HEK293T (cell line): ENCODE data around the gene BEAN1.
"Not testable (repeated sequence)": the region's sequence is repeated elsewhere in the genome, so short reads cannot be mapped to it uniquely, and the experiment has no call there.

Experiments used
- CTCF ChIA-PET: fragments of 350-600 bp; formaldehyde crosslinking; extraction: SDS; loops from one replicate; lab custom pipeline; 2021; ENCODE audit warnings: antibody characterized with exemption, inconsistent platforms; lab: Yijun Ruan, JAX
- POLR2A ChIA-PET: fragments of 350-600 bp; formaldehyde crosslinking; extraction: SDS; loops from one replicate; lab custom pipeline; 2020; ENCODE audit warnings: antibody characterized with exemption, inconsistent platforms; lab: Yijun Ruan, JAX
- DNase-seq: peaks from one replicate; pipeline ENCODE4 v3.0.0; 2012; ENCODE audit warnings: mixed read lengths; ENCODE audit errors: extremely low spot score
- ARNT ChIP-seq: fragments of 450-650 bp; IDR thresholded peaks from 2 replicates; pipeline ENCODE4 v1.6.1; 2017; ENCODE audit warnings: mild to moderate bottlenecking
- BHLHE40 ChIP-seq: fragments of 450-650 bp; IDR thresholded peaks from 2 replicates; pipeline ENCODE4 v1.6.1; 2016; ENCODE audit warnings: mild to moderate bottlenecking, moderate library complexity, borderline replicate concordance
- CTBP1 ChIP-seq: fragments of 450-650 bp; IDR thresholded peaks from 2 replicates; pipeline ENCODE4 v1.6.1; 2016; ENCODE audit warnings: borderline replicate concordance
- ELF4 ChIP-seq: fragments of 450-650 bp; IDR thresholded peaks from 2 replicates; pipeline ENCODE4 v1.6.1; 2017; ENCODE audit warnings: antibody characterized with exemption
- FOXA1 ChIP-seq: fragments of 450-650 bp; IDR thresholded peaks from 2 replicates; pipeline ENCODE4 v1.6.1; 2016; ENCODE audit warnings: mild to moderate bottlenecking
- FOXK2 ChIP-seq: fragments of 450-650 bp; IDR thresholded peaks from 2 replicates; pipeline ENCODE4 v1.6.1; 2016; ENCODE audit warnings: mild to moderate bottlenecking
- FOXM1 ChIP-seq: fragments of 450-650 bp; IDR thresholded peaks from 2 replicates; pipeline ENCODE4 v1.6.1; 2017; ENCODE audit warnings: mild to moderate bottlenecking, borderline replicate concordance
- HDGF ChIP-seq: fragments of 450-650 bp; IDR thresholded peaks from 2 replicates; pipeline ENCODE4 v1.6.1; 2017; ENCODE audit warnings: antibody characterized with exemption, borderline replicate concordance
- L3MBTL2 ChIP-seq: fragments of 450-650 bp; conservative IDR thresholded peaks from 2 replicates; pipeline ENCODE4 v1.6.1; 2016; ENCODE audit warnings: mild to moderate bottlenecking
- LEF1 ChIP-seq: fragments of 450-650 bp; IDR thresholded peaks from 2 replicates; pipeline ENCODE4 v1.6.1; 2017; ENCODE audit warnings: mild to moderate bottlenecking, borderline replicate concordance
- NFRKB ChIP-seq: fragments of 450-650 bp; IDR thresholded peaks from 2 replicates; pipeline ENCODE4 v1.6.1; 2016; ENCODE audit warnings: mild to moderate bottlenecking, moderate library complexity
- PKNOX1 ChIP-seq: fragments of 450-650 bp; IDR thresholded peaks from 2 replicates; pipeline ENCODE4 v1.6.1; 2016
- SP1 ChIP-seq: fragments of 450-650 bp; IDR thresholded peaks from 2 replicates; pipeline ENCODE4 v1.6.1; 2017
- SUZ12 ChIP-seq: fragments of 450-650 bp; IDR thresholded peaks from 2 replicates; pipeline ENCODE4 v1.6.1; 2016; ENCODE audit warnings: mild to moderate bottlenecking
- TARDBP ChIP-seq: fragments of 450-650 bp; IDR thresholded peaks from 2 replicates; pipeline ENCODE4 v1.6.1; 2016
- ZNF384 ChIP-seq: fragments of 450-650 bp; IDR thresholded peaks from 2 replicates; pipeline ENCODE4 v1.6.1; 2016

BEAN1 gene

GRCh38 chr16:66455970-66456369, 28.9 kb downstream of the BEAN1 start:
- POLR2A ChIA-PET: interaction anchor here (1.6 kb wide), 1 partner anchor 195 kb away, joined by 3 read pairs; no protein-coding TSS in a partner anchor
- no peak for DNase-seq
- TF ChIP-seq BHLHE40: no peak
- TF ChIP-seq ZNF384: no peak
- TF ChIP-seq L3MBTL2: no peak
- TF ChIP-seq HDGF: no peak
- no peak for TF ChIP-seq LEF1
- TF ChIP-seq FOXK2: no peak
- TF ChIP-seq SP1: no peak
- TF ChIP-seq TARDBP: no peak
- TF ChIP-seq FOXA1: no peak
- TF ChIP-seq FOXM1: no peak
- CTCF ChIA-PET: interaction anchor here (0.6 kb wide), 1 partner anchor 138 kb away, joined by 4 read pairs; no protein-coding TSS in a partner anchor

- no peak for DNase-seq
- ChIA-PET POLR2A (no interaction called here), CTCF (interaction anchor here (1.2 kb wide), 1 partner anchor 100 kb away, joined by 3 read pairs; no protein-coding TSS in a partner anchor)
- TF ChIP-seq TARDBP: no peak
- no peak for TF ChIP-seq SP1
- TF ChIP-seq FOXA1: no peak
- TF ChIP-seq ZNF384: no peak
- no peak for TF ChIP-seq L3MBTL2
- no peak for TF ChIP-seq FOXM1
- TF ChIP-seq FOXK2: no peak
Observed at GRCh38 chr16:66457888-66458287, 30.8 kb downstream of the BEAN1 start.

GRCh38 chr16:66458292-66458691, 31.2 kb downstream of the BEAN1 start:
- POLR2A ChIA-PET: no interaction called here
- CTCF ChIA-PET: no interaction called here
- TF ChIP-seq NFRKB (no peak), L3MBTL2 (no peak), FOXA1 (no peak), SP1 (no peak), ZNF384 (no peak), PKNOX1 (no peak), ARNT (no peak), TARDBP (no peak), CTBP1 (no peak), BHLHE40 (no peak), SUZ12 (no peak), FOXK2 (no peak), FOXM1 (no peak)
- no peak for DNase-seq

GRCh38 chr16:66458853-66459252, 31.8 kb downstream of the BEAN1 start:
- ChIA-PET CTCF (no interaction called here), POLR2A (no interaction called here)
- no peak for TF ChIP-seq PKNOX1
- no peak for DNase-seq

GRCh38 chr16:66459878-66460277, 32.8 kb downstream of the BEAN1 start:
- no peak for DNase-seq
- ChIA-PET POLR2A (no interaction called here), CTCF (interaction anchor here (0.6 kb wide), 1 partner anchor 93 kb away, joined by 3 read pairs; no protein-coding TSS in a partner anchor)
- no peak for TF ChIP-seq TARDBP
- peak; percentile 86 for TF ChIP-seq PKNOX1

GRCh38 chr16:66460703-66461102, 33.6 kb downstream of the BEAN1 start:
- POLR2A ChIA-PET: no interaction called here
- DNase-seq: no peak
- TF ChIP-seq SUZ12: no peak
- CTCF ChIA-PET: no interaction called here

GRCh38 chr16:66462912-66463311, 35.8 kb downstream of the BEAN1 start:
- no peak for DNase-seq
- ChIA-PET CTCF (no interaction called here), POLR2A (no interaction called here)
- TF ChIP-seq SP1: no peak
- TF ChIP-seq L3MBTL2: no peak
- TF ChIP-seq LEF1: no peak
- no peak for TF ChIP-seq FOXK2
- no peak for TF ChIP-seq BHLHE40
- no peak for TF ChIP-seq SUZ12
- no peak for TF ChIP-seq ARNT
- TF ChIP-seq CTBP1: no peak
- TF ChIP-seq TARDBP: no peak
- no peak for TF ChIP-seq NFRKB
- TF ChIP-seq PKNOX1: no peak
- TF ChIP-seq ELF4: no peak
- no peak for TF ChIP-seq ZNF384
- TF ChIP-seq FOXA1: no peak
- TF ChIP-seq HDGF: no peak
- TF ChIP-seq FOXM1: no peak

GRCh38 chr16:66465946-66466345, 38.9 kb downstream of the BEAN1 start:
- POLR2A ChIA-PET, CTCF ChIA-PET, DNase-seq: not testable (repeated sequence)

GRCh38 chr16:66466636-66467035, 39.5 kb downstream of the BEAN1 start:
- POLR2A ChIA-PET, CTCF ChIA-PET, DNase-seq: not testable (repeated sequence)
